Endothelial cell (in vitro differentiated cells): ENCODE results near the gene AKIRIN2. TPM values are rescaled to one million over a fixed set of nuclear protein-coding genes. Genes with fewer than 3 reads are reported as not detected.

ENCODE experiments used
- DNase-seq: peaks from one replicate; pipeline ENCODE4 v3.0.0; 2021; ENCODE audit warnings: low spot score
- H3K27ac Mint-ChIP-seq: one replicate; pipeline ENCODE4 v1.8.0; 2021; ENCODE audit warnings: mixed read lengths, inconsistent platforms; ENCODE audit not compliant: unreplicated experiment
- H3K27me3 Mint-ChIP-seq: one replicate; pipeline ENCODE4 v1.8.0; 2021; ENCODE audit warnings: mild to moderate bottlenecking, moderate library complexity, mixed read lengths, inconsistent platforms; ENCODE audit not compliant: unreplicated experiment
- H3K36me3 Mint-ChIP-seq: one replicate; pipeline ENCODE4 v1.8.0; 2021; ENCODE audit warnings: mild to moderate bottlenecking, low read depth, mixed read lengths, inconsistent platforms; ENCODE audit not compliant: unreplicated experiment
- H3K4me1 Mint-ChIP-seq: one replicate; pipeline ENCODE4 v1.8.0; 2021; ENCODE audit warnings: mild to moderate bottlenecking, mixed read lengths, inconsistent platforms; ENCODE audit not compliant: unreplicated experiment
- H3K4me3 Mint-ChIP-seq: one replicate; pipeline ENCODE4 v1.8.0; 2021; ENCODE audit warnings: mild to moderate bottlenecking, mixed read lengths, inconsistent platforms; ENCODE audit not compliant: unreplicated experiment
- H3K9me3 Mint-ChIP-seq: one replicate; pipeline ENCODE4 v1.8.0; 2021; ENCODE audit warnings: mixed read lengths, inconsistent platforms; ENCODE audit not compliant: unreplicated experiment
- CTCF ChIP-seq: fragments of 200-600 bp; sonication (generic); IDR thresholded peaks from one replicate; pipeline ENCODE4 v1.5.0; 2021; ENCODE audit warnings: antibody characterized with exemption; ENCODE audit not compliant: unreplicated experiment
- total RNA-seq: library from RNA; stranded (reverse); fragmentation: NEBNext Ultra II Directional; extraction: Animal tissue kit (Norgen Biotek cat#: 25700); gene quantifications from one replicate; pipeline ENCODE4 v1.2.1, GENCODE V29; 2021; ENCODE audit not compliant: unreplicated experiment

Gene AKIRIN2
- total RNA-seq, 1 donor from 2014 or later: 59.3 TPM

DNA sequence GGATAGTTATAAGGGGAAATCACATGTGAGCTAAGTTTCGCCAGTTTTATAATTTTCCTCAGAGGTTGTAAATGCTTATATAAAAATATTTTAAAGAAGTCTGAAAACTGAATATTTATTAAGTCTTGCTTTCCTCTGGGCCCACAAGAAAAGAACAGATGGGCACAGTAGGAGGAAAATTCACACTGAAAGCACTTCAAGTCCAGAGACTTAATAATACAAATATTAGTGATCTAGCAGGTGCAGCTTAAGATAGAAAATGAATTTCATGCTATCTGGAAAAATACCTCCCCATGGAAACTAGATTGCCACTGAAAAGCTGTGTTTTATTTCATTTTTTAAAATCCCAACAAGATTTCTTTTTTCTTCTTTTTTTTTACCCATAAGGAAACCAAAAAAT lies 64.9 kb downstream of the AKIRIN2 start:
- DNase-seq: no peak
- Mint-ChIP-seq H3K4me1 (no peaks in the 10 kb centered on the region), H3K9me3 (no peaks in the 10 kb centered on the region), H3K36me3 (no peaks in the 10 kb centered on the region), H3K27ac (no peak overlapping the region), H3K4me3 (no peak overlapping the region), H3K27me3 (no peaks in the 10 kb centered on the region)
- no peak for TF ChIP-seq CTCF

- TF ChIP-seq CTCF: no peak
- Mint-ChIP-seq H3K27me3 (no peaks in the 10 kb centered on the region), H3K4me1 (no peaks in the 10 kb centered on the region), H3K9me3 (no peaks in the 10 kb centered on the region), H3K4me3 (no peak overlapping the region), H3K36me3 (no peaks in the 10 kb centered on the region), H3K27ac (no peak overlapping the region)
- no peak for DNase-seq
Measured at GRCh38 chr6:87636315-87636714, 65.7 kb downstream of the AKIRIN2 start.

DNA sequence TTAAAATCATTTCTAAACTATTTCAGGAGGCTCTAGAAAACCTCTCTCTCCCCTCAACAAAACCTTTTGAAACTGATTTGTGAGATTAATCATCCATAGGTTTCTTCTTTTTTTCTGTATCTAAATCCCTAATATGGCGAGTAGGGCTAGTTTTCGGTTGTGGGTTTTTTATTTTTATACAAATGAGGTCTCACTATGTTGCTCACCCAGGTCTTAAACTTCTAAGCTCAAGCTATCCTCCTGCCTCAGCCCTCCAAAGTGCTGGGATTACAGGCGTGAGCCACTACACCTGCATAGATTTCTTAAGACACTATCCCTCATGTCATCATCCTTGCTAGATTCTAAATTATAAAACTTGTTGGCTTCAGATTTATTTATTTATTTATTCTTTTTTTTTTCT lies 68.2 kb downstream of the AKIRIN2 start:
- Mint-ChIP-seq H3K36me3 (no peaks in the 10 kb centered on the region), H3K4me1 (no peaks in the 10 kb centered on the region), H3K9me3 (no peaks in the 10 kb centered on the region), H3K4me3 (no peak overlapping the region), H3K27ac (no peak overlapping the region), H3K27me3 (no peaks in the 10 kb centered on the region)
- no peak for TF ChIP-seq CTCF
- no peak for DNase-seq

DNA sequence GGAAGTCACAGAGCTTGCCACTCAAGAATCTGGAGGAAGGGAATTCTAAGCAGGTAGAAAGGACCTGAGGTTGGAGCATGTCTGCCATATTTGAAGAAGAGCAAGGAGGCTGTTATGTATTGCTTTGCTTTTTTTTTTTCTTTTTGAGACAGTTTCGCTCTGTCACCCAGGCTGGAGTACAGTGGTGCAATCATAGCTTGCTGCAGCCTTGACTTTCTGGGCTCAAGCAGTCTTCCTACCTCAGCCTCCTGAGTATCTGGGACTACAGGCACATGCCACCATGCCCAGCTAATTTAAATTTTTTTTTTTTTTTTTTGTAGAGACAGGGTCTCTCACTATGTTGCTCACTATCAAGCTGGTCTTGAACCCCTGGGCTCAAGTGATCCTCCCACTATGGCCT lies 71.3 kb downstream of the AKIRIN2 start:
- Mint-ChIP-seq H3K27me3 (no peaks in the 10 kb centered on the region), H3K27ac (no peak overlapping the region), H3K4me3 (no peak overlapping the region), H3K4me1 (no peaks in the 10 kb centered on the region), H3K36me3 (no peaks in the 10 kb centered on the region), H3K9me3 (no peaks in the 10 kb centered on the region)
- DNase-seq: no peak
- no peak for TF ChIP-seq CTCF

GRCh38 chr6:87628881-87629280 lies 73.2 kb downstream of the AKIRIN2 start:
- Mint-ChIP-seq H3K27me3 (no peaks in the 10 kb centered on the region), H3K4me1 (no peaks in the 10 kb centered on the region), H3K4me3 (no peak overlapping the region), H3K9me3 (no peaks in the 10 kb centered on the region), H3K27ac (no peak overlapping the region), H3K36me3 (no peaks in the 10 kb centered on the region)
- TF ChIP-seq CTCF: no peak
- DNase-seq: no peak
